GM18867 (cell line): ENCODE data around the gene RANBP3.

Source experiments
- ATAC-seq: cut with Tn5 transposase; IDR thresholded peaks from one replicate; pipeline ENCODE4 v1.9.1; 2021; ENCODE audit warnings: mild to moderate bottlenecking, moderate library complexity; ENCODE audit not compliant: unreplicated experiment

RANBP3 gene

GRCh38 chr19:5932146-5932545, 45.8 kb downstream of the RANBP3 start:
- no peak for ATAC-seq

GRCh38 chr19:5931251-5931650, 46.7 kb downstream of the RANBP3 start:
- ATAC-seq, result no peak

GRCh38 chr19:5929625-5930024, 48.3 kb downstream of the RANBP3 start:
- no peak for ATAC-seq

- ATAC-seq, result no peak
These were observed 48.8 kb downstream of the RANBP3 start for GRCh38 chr19:5929179-5929578.

- ATAC-seq, result peak; percentile 38
These were observed 50.5 kb downstream of the RANBP3 start for GRCh38 chr19:5927441-5927821.

- no peak for ATAC-seq
These were observed 51.1 kb downstream of the RANBP3 start for GRCh38 chr19:5926641-5927440.

GRCh38 chr19:5925830-5926427, 52.0 kb downstream of the RANBP3 start:
- no peak for ATAC-seq

GRCh38 chr19:5923356-5923755, 54.6 kb downstream of the RANBP3 start:
- no peak for ATAC-seq

- ATAC-seq, result no peak
These were observed 55.8 kb downstream of the RANBP3 start for GRCh38 chr19:5922161-5922545.

- ATAC-seq, result no peak
These were observed 56.3 kb downstream of the RANBP3 start for GRCh38 chr19:5921516-5922160.

- ATAC-seq, result no peak
These were observed 59.4 kb downstream of the RANBP3 start for GRCh38 chr19:5918463-5919079.

GRCh38 chr19:5917431-5918107, 60.4 kb downstream of the RANBP3 start:
- no peak for ATAC-seq

GRCh38 chr19:5916181-5916708, 61.7 kb downstream of the RANBP3 start:
- ATAC-seq, result no peak

GRCh38 chr19:5915782-5916165, 62.2 kb downstream of the RANBP3 start:
- no peak for ATAC-seq

- ATAC-seq, result no peak
These were observed 62.8 kb downstream of the RANBP3 start for GRCh38 chr19:5914946-5915781.

GRCh38 chr19:5914358-5914774, 63.6 kb downstream of the RANBP3 start:
- ATAC-seq, result no peak

GRCh38 chr19:5913739-5914357, 64.1 kb downstream of the RANBP3 start, which contains the start of gene CAPS:
TSS of gene CAPS (plus strand) at chr19:5914254. CDS start at chr19:5914407, 153 bp downstream.
- no peak for ATAC-seq

GRCh38 chr19:5911366-5911765, 66.6 kb downstream of the RANBP3 start:
- ATAC-seq, result no peak

- no peak for ATAC-seq
These were observed 67.4 kb downstream of the RANBP3 start for GRCh38 chr19:5910638-5910907.
